ENCODE results near the gene INSR. TPM values are rescaled to one million over a fixed set of nuclear protein-coding genes. Genes with fewer than 3 reads are reported as not detected.

Gene INSR
- total and polyA plus RNA-seq, 4 donors: 5.8 to 64.6 (median 20.9) TPM

DNA sequence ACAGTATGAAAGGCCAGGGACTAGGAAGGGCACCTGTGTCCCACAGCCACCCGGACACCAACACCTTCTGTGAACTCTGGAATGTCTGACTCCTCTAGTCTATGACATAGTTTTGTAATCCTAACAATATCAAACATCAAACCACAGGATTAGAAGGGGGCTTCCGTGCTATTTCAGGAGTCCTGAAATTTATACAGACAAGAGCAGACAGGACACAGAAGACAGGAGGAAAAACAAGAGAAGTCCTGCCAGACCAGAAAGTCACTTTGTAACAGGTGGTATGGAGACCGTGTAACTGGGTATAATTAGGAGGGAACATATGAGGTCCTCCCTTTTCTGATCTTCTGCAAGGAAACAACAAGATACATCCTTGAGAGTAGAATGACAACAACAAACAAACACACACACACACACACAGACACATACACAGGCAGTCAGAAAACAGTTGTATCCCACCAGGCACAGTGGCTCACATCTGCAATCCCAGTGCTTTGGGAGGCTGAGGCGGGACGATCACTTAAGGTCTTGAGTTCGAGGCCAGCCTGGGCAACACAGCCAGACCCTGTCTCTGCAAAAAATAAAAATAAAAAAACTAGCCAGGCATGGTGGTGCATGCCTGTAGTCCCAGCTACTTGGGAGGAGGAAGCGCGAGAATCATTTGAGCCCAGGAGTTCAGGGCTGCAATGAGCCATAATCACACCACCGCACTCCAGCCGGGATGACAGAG is 13.1 kb downstream of the INSR start:
- H3K27me3 ChIP-seq (ENCODE audit: control insufficient read depth in 3 of 3, insufficient read depth in 3 of 3, low read length in 2 of 3): no peaks in the 10 kb centered on the region
- no peak overlapping the region for H3K27ac ChIP-seq (ENCODE audit: low read depth in 1 of 2, low read length in 1 of 2)
- peaks cover 0 to 2% (median 0%) of the 10 kb centered on the region in 5 donors for H3K4me1 ChIP-seq (ENCODE audit: control insufficient read depth in 5 of 5, insufficient read depth in 5 of 5, low read length in 5 of 5)
- 84 to 86% methylated on average over 10 of the region's 10 CpGs for WGBS, 2 donors
- ATAC-seq (ENCODE audit: insufficient read depth, low FRiP score) (no peak), DNase-seq (no peak)
- H3K9ac ChIP-seq (ENCODE audit: insufficient read depth in 1 of 2, low read length in 2 of 2): no peak overlapping the region
- H3K9me3 ChIP-seq (ENCODE audit: control insufficient read depth in 4 of 4, insufficient read depth in 3 of 4, low read length in 3 of 4): no peaks in the 10 kb centered on the region
- H3K36me3 ChIP-seq (ENCODE audit: control insufficient read depth in 4 of 4, insufficient read depth in 4 of 4, low read length in 4 of 4): peaks cover 0 to 4% (median 1%) of the 10 kb centered on the region in 4 donors
- TF ChIP-seq, protein P1, sequence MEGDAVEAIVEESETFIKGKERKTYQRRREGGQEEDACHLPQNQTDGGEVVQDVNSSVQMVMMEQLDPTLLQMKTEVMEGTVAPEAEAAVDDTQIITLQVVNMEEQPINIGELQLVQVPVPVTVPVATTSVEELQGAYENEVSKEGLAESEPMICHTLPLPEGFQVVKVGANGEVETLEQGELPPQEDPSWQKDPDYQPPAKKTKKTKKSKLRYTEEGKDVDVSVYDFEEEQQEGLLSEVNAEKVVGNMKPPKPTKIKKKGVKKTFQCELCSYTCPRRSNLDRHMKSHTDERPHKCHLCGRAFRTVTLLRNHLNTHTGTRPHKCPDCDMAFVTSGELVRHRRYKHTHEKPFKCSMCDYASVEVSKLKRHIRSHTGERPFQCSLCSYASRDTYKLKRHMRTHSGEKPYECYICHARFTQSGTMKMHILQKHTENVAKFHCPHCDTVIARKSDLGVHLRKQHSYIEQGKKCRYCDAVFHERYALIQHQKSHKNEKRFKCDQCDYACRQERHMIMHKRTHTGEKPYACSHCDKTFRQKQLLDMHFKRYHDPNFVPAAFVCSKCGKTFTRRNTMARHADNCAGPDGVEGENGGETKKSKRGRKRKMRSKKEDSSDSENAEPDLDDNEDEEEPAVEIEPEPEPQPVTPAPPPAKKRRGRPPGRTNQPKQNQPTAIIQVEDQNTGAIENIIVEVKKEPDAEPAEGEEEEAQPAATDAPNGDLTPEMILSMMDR (IDR thresholded peaks at IDR 0.05; ENCODE audit: control extremely low read depth, extremely low read depth): no peak
- no peak overlapping the region for H3K4me3 ChIP-seq

DNA sequence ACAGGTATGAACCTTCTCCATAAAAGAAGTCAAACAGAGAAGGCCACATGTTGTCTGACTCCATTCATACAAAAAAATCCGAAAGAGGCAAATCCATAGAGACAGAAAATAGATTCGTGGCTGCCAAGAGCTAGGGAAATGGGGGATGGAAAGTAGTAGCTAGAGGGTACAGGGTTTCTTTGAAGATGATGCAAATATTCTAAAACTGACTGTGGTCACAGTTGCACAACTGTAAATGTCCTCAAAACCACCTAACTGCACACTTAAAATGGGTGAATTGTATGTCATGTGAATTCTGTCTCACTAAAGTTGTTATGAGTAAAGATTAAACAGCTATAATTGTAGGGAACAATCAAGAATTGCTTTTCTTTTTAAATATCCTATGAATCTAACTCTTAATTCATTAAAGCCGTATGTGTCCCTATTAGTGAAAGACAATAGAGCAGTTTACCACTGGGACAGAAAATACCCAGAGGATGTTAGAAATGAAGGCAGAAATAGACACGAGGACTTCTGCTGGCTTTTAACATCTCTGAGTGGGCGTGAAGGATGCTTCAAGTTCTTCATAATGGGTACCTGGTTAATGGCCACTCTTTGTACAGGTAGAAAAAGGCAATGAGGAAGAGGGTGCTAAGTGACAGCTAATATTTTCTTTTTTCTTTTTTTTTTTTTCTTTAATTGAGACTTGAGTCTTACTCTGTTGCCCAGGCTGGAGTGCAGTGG is 21.2 kb downstream of the INSR start:
- ATAC-seq (ENCODE audit: insufficient read depth, low FRiP score): no peak
- WGBS, 2 donors: 34 to 43% methylated on average over 5 of the region's 5 CpGs

DNA sequence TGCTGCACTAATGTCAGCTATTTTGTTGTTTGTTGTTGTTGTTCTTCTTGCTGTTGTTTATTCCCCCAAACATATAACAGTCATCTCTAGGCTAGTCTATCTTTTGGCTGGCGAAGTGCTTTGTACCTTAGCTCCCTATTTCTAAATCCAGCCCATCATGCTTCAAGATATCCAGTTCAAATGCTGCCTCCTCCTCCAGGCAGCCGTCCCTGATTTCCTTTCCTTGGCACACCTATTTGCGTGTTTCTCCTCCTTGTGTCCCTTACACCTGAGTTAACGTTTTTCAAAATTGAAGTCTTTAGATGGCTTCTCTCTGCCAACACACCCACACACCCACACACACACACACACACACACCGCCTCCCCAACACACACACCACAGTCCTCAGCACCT is 25.5 kb downstream of the INSR start:
- Histone ChIP-seq H3K9me3 (ENCODE audit: control insufficient read depth in 4 of 4, insufficient read depth in 3 of 4, low read length in 3 of 4) (no peaks in the 10 kb centered on the region), H3K4me1 (ENCODE audit: control insufficient read depth in 5 of 5, insufficient read depth in 5 of 5, low read length in 5 of 5) (peaks cover 0 to 3% (median 0%) of the 10 kb centered on the region in 5 donors), H3K27ac (ENCODE audit: low read depth in 1 of 2, low read length in 1 of 2) (no peak overlapping the region), H3K9ac (ENCODE audit: insufficient read depth in 1 of 2, low read length in 2 of 2) (no peak overlapping the region), H3K36me3 (ENCODE audit: control insufficient read depth in 4 of 4, insufficient read depth in 4 of 4, low read length in 4 of 4) (peaks cover 4 to 20% (median 11%) of the 10 kb centered on the region in 4 donors), H3K27me3 (ENCODE audit: control insufficient read depth in 3 of 3, insufficient read depth in 3 of 3, low read length in 2 of 3) (no peaks in the 10 kb centered on the region), H3K4me3 (no peak overlapping the region)
- DNase-seq (no peak), ATAC-seq (ENCODE audit: insufficient read depth, low FRiP score) (no peak)
- WGBS, 2 donors: 82 to 94% methylated on average over 5 of the region's 5 CpGs
- TF ChIP-seq, protein P1 (IDR thresholded peaks at IDR 0.05; ENCODE audit: control extremely low read depth, extremely low read depth): no peak

More for the DNA sequence above, 21.2 kb downstream of the INSR start:
- DNase-seq: no peak
- Histone ChIP-seq H3K9me3 (ENCODE audit: control insufficient read depth in 4 of 4, insufficient read depth in 3 of 4, low read length in 3 of 4) (no peaks in the 10 kb centered on the region), H3K27me3 (ENCODE audit: control insufficient read depth in 3 of 3, insufficient read depth in 3 of 3, low read length in 2 of 3) (no peaks in the 10 kb centered on the region), H3K4me1 (ENCODE audit: control insufficient read depth in 5 of 5, insufficient read depth in 5 of 5, low read length in 5 of 5) (peaks cover 0 to 5% (median 0%) of the 10 kb centered on the region in 5 donors), H3K9ac (ENCODE audit: insufficient read depth in 1 of 2, low read length in 2 of 2) (no peak overlapping the region), H3K4me3 (no peak overlapping the region), H3K27ac (ENCODE audit: low read depth in 1 of 2, low read length in 1 of 2) (no peak overlapping the region), H3K36me3 (ENCODE audit: control insufficient read depth in 4 of 4, insufficient read depth in 4 of 4, low read length in 4 of 4) (peaks cover 0 to 4% (median 0%) of the 10 kb centered on the region in 4 donors)
- TF ChIP-seq, protein P1 (IDR thresholded peaks at IDR 0.05; ENCODE audit: control extremely low read depth, extremely low read depth): no peak

All from lung (tissue), 12 donors.